Fibroblast of pulmonary artery (primary cell): Measurements from ENCODE around the gene ANKRD34B.

Experiments
- DNase-seq: peaks from one replicate; pipeline ENCODE4 v3.0.0-alpha.2; 2010; ENCODE audit warnings: low read depth
- H3K4me3 ChIP-seq: replicated peaks from 2 replicates; pipeline ENCODE4 v1.5.1; 2011; ENCODE audit warnings: low read depth, mild to moderate bottlenecking, control low read depth, low read length, moderate library complexity
- TF ChIP-seq, protein P1 (sequence below): IDR thresholded peaks from 2 replicates; pipeline ENCODE4 v1.5.1; 2011; ENCODE audit warnings: mild to moderate bottlenecking, control low read depth, low read length, inconsistent platforms; ENCODE audit errors: missing control alignments

ANKRD34B gene

DNA sequence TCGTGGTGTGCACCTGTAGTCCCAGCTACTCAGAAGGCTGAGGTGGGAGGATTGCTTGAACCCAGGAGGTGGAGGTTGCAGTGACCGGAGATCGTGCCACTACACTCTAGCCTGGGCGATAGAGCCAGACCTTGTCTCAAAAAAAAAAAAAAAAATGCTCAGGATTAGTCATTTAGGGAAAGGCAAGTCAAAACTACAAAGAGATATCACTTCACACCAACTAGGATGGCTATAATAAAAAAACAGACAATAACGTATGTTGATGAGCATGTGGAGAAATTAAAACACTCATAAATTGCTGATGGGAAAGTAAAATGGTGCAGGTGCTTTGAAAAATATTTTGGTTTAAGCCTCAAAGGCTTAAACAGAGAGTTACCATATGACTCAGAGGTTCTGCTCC, 6.3 kb upstream of the ANKRD34B start:
- no peak overlapping the region for H3K4me3 ChIP-seq
- no peak for DNase-seq
- TF ChIP-seq, protein P1, sequence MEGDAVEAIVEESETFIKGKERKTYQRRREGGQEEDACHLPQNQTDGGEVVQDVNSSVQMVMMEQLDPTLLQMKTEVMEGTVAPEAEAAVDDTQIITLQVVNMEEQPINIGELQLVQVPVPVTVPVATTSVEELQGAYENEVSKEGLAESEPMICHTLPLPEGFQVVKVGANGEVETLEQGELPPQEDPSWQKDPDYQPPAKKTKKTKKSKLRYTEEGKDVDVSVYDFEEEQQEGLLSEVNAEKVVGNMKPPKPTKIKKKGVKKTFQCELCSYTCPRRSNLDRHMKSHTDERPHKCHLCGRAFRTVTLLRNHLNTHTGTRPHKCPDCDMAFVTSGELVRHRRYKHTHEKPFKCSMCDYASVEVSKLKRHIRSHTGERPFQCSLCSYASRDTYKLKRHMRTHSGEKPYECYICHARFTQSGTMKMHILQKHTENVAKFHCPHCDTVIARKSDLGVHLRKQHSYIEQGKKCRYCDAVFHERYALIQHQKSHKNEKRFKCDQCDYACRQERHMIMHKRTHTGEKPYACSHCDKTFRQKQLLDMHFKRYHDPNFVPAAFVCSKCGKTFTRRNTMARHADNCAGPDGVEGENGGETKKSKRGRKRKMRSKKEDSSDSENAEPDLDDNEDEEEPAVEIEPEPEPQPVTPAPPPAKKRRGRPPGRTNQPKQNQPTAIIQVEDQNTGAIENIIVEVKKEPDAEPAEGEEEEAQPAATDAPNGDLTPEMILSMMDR, result no peak

DNA sequence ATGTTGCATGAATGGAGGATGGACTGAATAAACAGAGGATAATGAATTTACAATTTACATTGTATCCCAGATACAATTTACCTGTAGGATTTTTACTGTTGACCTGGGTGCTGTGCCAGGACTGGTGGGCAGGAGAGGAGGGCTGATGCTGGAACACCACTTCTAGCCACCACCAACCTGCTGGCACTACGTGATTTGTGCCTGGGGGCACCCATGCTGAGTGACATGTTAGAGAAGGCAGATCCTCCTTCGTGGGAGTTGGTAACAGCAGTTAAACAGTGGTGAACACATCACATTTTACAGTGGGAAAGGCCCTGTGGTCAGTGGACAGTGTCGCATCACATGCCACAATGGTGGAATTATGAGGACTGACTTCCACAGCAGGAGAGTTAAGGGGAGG, 3.0 kb upstream of the ANKRD34B start:
- TF ChIP-seq, protein P1, result no peak
- no peak for DNase-seq
- H3K4me3 ChIP-seq, result no peak overlapping the region

DNA sequence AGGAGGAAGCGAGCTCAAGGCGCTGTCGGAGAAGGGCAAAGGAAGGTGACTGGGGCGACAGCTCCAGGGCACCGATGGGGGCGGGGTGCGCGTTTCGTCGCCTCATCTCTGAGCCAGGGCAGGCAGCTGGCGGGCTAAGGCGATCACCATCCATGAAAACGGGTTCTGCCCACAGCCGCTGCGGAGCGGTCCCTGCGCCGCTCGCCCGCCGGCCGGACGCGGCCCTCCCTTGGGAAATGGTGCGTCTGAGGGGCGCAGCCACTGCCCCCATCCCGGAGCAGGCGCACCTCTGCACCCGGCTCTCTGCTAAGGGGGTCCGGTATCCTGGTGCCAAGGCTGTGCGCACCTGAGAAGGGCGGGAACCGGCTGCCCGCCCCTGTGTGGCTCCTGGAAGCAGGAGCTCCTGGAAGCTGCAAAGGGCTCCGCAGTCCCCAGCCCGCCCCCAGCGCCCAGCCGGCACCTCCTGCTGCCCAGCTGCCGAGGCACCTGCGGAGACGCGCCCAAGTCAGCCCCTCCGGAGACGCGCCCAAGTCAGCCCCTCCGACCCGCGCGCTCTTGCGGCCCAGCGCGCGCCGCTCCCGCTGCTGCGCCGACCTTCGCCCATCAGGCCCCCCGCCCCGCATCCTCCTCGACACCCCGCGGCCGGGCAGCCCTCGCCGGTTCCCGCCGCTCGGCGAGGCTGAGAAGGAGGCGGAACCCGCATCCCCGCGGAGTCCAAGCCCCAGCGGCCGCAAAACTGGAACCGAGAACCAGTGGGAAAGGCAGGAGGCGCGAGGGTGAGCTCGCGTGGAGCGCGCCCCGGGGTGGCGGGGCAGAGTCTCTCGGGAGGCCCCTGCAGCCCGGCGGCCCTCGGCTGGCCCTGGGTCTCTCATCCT, 757 bp downstream of the ANKRD34B start:
- TF ChIP-seq, protein P1, result no peak
- no peak for DNase-seq
- H3K4me3 ChIP-seq, result no peak overlapping the region

DNA sequence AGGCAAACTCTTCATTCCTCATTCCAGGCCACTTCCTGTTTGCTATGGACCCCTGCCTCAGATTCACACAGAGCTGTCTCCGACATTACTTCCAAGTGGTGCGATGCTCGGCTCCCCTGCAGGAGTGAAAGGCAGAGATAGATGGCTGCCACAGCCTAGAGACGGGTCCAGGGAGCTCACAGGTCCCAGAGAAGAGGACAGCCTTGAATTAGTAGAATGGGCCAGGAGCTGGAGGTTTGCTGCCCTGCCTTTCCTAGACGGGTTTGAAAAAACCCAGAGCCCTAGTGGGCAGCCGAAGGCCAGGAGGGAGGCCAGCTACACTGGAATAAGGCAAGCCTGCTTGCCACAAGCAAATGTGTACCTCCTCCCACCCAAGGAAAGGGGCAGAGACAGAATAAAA, 1.8 kb downstream of the ANKRD34B start:
- no peak for DNase-seq
- H3K4me3 ChIP-seq, result no peak overlapping the region
- TF ChIP-seq, protein P1, result no peak

DNA sequence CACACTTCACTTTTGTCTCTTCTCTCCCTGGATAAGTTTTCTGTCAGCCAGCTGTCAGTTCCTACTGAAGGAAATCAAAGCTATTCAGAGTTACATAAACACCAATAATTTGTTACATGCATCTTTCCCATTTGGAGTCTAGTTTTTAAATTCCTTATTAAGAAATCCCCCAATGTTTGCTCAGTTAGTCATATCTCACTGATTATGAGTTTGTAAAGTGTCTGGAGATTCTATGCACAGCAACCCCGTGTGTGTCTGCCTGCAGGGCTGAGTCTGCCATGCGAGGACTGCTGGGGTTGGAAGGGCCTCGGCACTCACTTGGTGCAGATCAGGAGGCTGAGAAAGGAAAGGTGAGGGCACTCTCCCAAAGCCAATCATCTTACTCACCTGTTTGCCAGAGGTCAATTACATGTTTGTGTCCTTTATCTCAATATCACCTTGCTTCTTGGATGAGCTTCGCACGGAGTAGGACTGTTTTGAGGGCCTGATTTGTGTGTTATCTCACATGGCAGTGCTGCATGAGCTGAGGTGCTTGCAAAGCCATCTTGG, 3.3 kb downstream of the ANKRD34B start:
- H3K4me3 ChIP-seq, result no peak overlapping the region
- TF ChIP-seq, protein P1, result no peak
- no peak for DNase-seq

DNA sequence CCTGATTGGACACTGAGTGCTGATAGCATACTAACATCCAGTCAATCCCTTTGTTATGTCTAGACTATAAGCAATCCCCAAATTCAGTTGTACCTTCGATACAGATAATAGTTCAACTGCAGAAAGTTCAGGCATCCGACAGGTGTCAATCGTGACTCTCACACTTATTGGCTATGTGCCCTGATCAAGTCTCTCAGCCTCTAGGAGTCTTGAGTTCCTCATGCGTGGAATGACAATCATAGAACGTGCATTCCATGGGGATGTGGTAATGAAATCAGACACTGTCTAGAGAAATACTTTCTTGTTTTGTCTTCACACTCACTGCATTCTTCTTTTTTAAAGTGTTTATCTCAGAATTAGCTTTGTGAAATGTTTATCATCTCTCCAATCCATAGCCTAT, 4.8 kb downstream of the ANKRD34B start:
- H3K4me3 ChIP-seq, result no peak overlapping the region
- DNase-seq, result no peak
- TF ChIP-seq, protein P1, result no peak
